T follicular helper cell (primary cell): ENCODE data around the gene TBC1D5.
"Not testable (repeated sequence)": the region's sequence is repeated elsewhere in the genome, so short reads cannot be mapped to it uniquely, and the experiment has no call there.

ENCODE experiments used
- DNase-seq: peaks from one replicate; pipeline ENCODE4 v3.0.0-alpha.2; 2020; ENCODE audit warnings: low read depth

TBC1D5 gene

GRCh38 chr3:17401912-17402311 is 340.5 kb downstream of the TBC1D5 start:
- no peak for DNase-seq

DNA sequence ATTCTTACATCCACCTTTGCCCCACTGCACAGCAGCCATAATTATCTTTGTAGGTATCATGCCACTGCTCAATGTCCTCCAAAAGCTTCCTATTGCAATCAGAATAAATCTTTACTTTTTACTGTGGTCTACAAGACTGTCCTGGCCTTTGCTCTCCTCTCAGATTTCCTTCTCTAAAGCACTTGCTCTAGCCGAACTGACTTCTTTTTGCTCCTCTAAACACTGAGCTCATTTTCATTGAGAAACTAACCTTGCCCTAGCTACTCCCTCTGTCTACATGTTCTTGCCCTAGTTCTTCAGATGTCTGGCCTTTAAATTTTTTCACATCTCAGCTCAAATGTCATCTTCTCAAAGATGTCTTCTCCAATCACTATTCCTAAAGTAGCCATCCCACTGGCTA is 342.8 kb downstream of the TBC1D5 start:
- DNase-seq: no peak

GRCh38 chr3:17398959-17399551 is 343.4 kb downstream of the TBC1D5 start:
- no peak for DNase-seq

- no peak for DNase-seq
These were observed 346.4 kb downstream of the TBC1D5 start for GRCh38 chr3:17396036-17396435.

DNA sequence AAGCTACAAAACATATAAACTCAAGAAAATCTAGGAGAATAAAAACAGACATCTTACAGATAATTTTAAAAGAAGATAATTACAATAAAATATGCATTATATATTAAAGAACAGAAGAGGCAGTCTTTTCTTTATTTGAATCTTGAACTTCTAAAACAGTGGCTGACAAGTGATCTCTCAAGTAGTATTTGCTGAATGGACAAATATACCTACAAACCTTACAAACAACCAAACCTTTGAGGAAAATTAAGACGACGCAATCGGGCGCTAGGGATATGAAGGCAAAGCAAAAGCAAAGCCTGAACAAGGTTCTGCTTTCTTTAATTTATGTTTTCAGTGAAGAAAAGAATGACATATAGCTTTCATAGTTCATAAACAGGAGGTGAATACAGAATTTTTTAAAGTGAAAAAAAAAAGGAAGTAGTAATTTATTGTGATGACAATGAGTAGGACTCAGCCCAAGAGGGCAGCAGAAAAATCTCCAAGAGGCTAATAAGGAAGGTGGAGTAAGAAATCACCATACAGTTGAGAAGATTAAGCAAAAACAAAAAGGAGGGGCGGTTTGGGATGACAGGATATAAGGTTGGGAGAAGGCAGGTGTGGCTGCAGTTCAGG is 347.8 kb downstream of the TBC1D5 start:
- DNase-seq: no peak

DNA sequence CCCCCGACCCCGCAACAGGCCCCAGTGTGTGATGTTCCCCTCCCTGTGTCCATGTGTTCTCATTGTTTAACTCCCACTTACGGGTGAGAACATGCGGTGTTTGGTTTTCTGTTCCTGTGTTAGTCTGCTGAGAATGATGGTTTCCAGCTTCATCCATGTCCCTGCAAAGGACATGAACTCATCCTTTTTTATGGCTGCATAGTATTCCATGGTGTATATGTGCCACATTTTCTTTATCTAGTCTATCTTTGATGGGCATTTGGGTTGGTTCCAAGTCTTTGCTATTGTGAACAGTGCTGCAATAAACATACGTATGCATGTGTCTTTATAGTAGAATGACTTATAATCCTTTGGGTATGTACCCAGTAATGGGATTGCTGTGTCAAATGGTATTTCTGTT is 349.9 kb downstream of the TBC1D5 start:
- not testable (repeated sequence) for DNase-seq

DNA sequence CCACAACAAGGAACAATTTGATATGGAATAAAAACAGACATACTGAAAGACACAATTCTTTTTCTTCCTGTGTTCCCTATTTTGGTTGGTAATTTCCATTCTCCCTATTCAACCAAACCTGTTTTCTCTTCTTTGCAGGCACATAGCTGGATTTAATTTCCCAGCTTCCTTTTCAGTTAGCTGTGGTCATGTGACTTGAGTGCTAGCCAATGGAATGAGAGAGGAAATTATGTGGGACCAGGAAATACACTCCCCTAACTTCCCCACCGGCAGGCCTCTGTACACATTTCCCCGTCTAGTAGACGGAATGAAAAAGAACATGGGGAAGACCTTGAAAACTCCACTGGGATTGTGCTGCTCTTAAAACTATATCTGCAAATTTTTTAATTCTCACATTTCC is 351.6 kb downstream of the TBC1D5 start:
- DNase-seq: no peak

DNA sequence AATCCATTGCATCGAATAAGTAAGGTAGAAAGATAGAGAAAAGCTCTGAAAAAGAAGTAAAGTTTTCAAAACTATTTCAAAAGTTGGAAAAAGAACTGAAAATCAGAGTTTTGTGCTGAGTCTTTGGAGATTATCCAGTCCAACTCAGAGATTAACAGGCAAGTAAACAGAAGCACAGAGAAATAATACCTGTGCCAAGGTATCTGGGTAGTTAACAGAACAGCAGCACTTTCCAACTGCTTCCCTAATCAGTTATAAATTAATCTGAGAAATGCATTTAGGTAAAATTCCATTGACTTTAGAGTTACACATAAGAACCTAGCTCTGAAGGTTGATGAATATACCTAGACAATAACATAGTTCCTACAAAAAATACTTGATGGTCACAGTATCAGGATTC is 355.3 kb downstream of the TBC1D5 start:
- no peak for DNase-seq

- no peak for DNase-seq
These were observed 356.0 kb downstream of the TBC1D5 start for GRCh38 chr3:17386432-17386831.

DNA sequence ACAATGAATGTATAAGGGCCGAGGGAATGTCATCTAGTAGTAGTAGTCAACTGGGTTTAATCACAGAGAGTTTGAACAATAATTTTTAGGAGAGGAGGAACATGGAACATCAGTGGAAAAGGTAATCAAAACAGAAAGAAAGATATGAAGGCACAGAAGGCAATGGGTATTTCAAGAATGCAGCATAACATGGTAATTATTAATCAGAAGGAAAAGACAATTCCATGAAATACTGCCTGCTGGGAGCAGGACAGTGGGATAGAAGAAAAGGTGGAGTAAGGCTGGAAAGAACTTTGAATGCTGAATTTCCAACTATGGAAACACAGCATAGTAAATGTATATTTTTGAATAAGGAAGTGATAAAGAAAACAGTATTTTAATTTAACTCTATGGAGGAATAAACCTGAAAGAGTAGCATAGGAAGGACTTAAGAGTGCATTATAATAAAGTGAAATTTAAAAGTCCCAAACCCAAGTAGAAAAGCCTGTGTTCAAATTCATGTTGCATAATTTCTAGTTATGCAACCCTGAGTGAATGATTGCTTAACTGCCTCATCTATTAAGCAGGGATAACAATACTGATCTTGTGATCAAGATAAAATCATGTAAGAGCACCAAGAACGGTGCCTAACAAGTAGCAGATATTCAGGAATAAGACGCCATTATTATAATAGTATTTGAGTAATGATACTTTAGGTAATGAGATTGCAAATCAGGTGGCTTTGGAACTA is 357.7 kb downstream of the TBC1D5 start:
- DNase-seq: no peak

DNA sequence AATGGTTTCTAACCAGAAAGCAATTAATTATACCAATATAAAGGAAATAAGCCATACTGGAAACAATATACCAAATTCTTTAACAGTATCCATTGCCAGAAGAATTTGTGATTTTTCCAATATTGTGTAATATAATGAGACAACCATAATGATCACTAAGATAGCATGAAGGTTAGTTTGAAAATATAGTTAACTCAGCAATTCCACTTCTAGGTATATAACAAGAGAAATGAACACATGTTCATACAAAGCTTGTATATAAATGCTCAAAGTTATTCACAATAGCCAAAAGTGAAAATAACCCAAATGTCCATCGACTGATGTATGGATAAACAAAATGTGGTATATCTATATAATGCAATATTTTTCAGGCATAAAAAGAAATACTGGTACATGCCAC is 369.1 kb downstream of the TBC1D5 start:
- no peak for DNase-seq

GRCh38 chr3:17372362-17373210 is 369.8 kb downstream of the TBC1D5 start:
- DNase-seq: no peak

- no peak for DNase-seq
These were observed 372.5 kb downstream of the TBC1D5 start for GRCh38 chr3:17369973-17370372.

DNA sequence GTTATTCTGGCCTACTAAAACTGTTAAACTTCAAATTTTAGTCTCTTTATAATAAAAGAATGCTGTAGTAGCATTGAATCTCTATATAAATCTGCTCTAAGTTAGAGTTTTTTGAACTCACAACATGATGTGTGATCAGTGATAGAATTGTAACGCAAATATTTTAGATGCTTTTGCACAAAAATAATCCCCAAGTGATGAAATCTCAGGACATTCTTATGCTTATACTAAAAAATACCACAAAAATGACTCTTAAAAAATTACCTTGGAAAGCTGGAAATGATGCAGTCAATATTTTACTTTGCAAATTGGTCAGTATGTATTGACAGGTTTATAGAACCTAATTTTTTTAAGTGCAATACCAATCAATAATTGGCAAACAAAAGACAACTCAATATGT is 375.3 kb downstream of the TBC1D5 start:
- no peak for DNase-seq

DNA sequence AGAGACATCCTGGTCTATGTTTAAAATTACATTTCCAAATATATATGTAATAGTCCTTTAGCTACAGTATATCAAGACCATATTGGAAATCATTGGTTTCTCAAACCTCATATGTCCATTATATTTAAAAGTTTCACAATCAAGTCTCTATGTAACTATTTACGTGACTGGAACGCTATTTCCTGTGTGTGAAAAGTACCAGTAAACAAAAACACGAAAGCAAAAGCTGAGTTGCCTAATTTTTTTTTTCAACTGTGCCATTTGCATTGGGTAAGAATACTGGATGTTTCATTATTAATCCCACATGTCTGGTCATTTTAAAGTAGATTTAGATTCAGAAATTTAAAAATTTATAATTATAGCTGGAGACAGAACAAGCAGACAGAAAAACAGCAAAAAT is 381.4 kb downstream of the TBC1D5 start:
- no peak for DNase-seq

DNA sequence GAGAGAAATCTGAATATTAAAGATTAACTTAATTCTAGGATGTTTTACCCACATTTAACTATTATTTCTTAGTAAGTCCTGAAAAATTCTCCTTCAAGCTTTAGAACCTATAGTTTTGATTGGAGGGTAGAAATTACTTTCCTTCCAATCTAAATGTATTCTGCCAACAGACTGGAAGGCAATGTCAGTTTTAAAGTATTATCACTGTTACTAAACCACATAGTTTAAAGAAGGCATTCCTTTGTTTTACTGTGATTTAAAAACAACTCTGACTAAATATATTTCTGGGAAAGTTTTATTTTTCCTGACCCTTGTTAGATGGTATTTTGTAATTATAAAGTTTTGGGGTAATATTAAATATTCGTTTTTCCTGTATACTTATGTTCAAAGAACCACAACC is 382.5 kb downstream of the TBC1D5 start:
- DNase-seq: no peak

GRCh38 chr3:17357035-17357710 is 385.3 kb downstream of the TBC1D5 start:
- DNase-seq: no peak

DNA sequence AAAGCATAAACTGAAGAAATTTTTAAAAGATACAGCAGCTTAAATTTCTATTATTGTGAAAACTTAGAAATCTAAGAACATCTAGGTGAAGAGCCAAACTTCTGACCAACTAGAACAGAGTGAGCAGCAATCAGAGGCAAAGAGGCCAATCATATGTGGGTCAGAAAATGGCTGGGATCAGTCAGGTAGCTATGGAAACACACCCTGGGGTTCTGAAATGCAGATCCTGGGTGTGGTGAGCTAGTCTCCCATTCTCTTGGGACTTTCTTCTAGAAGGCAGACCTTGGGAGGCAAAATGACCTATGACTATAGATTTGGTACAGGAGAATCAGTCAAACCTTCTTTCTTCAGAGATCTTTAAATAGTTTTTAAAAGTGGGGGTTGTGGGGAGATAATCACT is 385.8 kb downstream of the TBC1D5 start:
- no peak for DNase-seq

- no peak for DNase-seq
These were observed 386.8 kb downstream of the TBC1D5 start for GRCh38 chr3:17355591-17355990.

- no peak for DNase-seq
These were observed 388.1 kb downstream of the TBC1D5 start for GRCh38 chr3:17354341-17354740.

DNA sequence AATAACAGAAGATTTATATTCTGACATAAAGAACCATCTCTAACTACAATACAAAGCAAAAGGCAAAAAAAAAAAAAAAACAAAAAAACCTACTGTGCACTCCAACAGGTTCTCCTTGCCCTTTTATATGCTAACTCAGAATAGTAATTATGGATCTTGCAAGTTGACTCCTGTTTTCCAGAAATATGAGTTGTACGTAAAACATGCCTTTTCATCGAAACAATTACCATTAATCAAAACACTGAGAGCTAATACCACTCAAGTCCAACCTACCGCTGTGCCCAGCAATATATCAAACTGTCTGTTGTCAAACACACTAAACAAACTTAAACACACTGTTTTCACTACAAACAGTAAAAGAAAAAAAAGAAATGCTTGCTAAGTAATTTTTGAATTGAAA is 389.8 kb downstream of the TBC1D5 start:
- DNase-seq: no peak

DNA sequence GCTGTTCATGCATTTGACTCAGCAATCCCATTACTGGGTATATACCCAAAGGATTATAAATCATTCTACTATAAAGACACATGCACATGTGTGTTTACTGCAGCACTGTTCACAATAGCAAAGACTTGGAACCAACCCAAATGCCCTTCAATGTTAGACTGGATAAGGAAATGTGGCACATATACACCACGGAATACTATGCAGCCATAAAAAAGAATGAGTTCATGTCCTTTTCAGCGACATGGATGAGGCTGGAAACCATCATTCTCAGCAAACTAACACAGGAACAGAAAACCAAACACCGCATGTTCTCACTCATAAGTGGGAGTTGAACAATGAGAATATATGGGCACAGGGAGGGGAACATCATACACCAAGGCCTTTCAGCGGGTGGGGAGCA is 391.2 kb downstream of the TBC1D5 start:
- DNase-seq: not testable (repeated sequence)
